Measurements from ENCODE around the gene KIF11. TPM values are rescaled to one million over a fixed set of nuclear protein-coding genes. Genes with fewer than 3 reads are reported as not detected.

Gene KIF11
- total RNA-seq, 1 experiment from 2014 or later = 74.3 TPM

GRCh38 chr10:92677708-92678107 is 84.8 kb downstream of the KIF11 start:
- no peak for DNase-seq (ENCODE audit: low spot score)

DNA sequence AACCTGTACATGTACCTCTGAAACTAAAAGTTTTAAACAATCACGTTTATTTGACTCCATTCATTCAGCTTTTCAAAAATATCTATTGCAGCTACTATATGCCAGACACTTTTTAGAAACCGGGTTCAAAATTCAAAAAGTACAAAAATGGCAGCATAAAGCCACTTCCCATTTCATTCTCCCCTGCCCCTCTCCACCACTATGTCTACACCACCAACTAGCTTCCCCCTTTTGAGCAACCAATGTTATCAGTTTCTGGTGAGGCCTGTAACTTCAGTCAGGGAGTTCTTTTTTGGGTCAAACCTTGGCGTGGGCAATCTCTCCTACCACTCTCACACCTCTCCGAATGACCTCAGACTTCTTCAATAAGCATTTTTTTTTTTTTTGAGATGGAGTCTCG is 85.3 kb downstream of the KIF11 start:
- DNase-seq (ENCODE audit: low spot score) = no peak

- no peak for DNase-seq (ENCODE audit: low spot score)
These were observed 88.4 kb downstream of the KIF11 start for GRCh38 chr10:92681306-92681834.

- no peak for DNase-seq (ENCODE audit: low spot score)
These were observed 95.6 kb downstream of the KIF11 start for GRCh38 chr10:92688573-92688926.

- DNase-seq (ENCODE audit: low spot score) = no peak
These were observed 96.2 kb downstream of the KIF11 start for GRCh38 chr10:92688927-92689662.

- no peak for DNase-seq (ENCODE audit: low spot score)
These were observed 96.8 kb downstream of the KIF11 start, which contains the start of gene HHEX for GRCh38 chr10:92689663-92690210. Gene HHEX, plus strand, starts transcription at chr10:92689955. Its CDS starts 32 bp downstream, at chr10:92689987.

- no peak for DNase-seq (ENCODE audit: low spot score)
These were observed 97.4 kb downstream of the KIF11 start for GRCh38 chr10:92690211-92690914.

DNA sequence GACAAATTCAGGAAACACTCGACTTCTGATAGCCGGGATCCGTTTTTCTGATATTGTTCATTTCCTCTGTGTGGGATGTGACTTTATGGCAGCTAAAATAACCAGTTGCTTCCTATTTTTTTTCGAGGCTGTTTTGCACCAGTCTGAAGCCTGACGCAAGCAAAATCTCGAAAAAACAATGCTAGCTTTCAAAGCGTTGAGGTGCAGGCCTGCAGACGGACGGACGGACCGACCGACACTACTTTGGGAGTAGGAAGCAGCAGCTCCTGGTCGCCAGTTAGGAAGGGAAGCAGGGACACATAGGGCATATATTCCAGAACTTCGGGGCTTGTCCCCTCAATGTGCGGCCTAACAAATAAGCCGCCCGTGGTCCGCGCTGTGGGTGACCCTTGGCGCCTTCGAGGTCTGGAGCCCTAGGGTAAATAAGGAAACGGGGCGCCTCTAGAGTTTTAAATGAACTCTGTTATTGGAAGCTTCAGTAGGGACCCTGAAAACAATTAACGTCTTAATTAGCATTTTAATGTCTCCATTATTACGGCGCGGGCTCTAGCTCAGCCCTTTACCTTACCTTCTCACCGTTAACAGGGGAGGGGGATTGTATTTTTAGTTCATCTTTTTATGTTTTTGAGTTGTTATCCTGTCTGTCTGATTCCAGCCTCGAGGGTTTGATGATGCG is 98.1 kb downstream of the KIF11 start:
- no peak for DNase-seq (ENCODE audit: low spot score)

GRCh38 chr10:92691591-92692079 is 98.7 kb downstream of the KIF11 start:
- no peak for DNase-seq (ENCODE audit: low spot score)

- no peak for DNase-seq (ENCODE audit: low spot score)
These were observed 99.2 kb downstream of the KIF11 start for GRCh38 chr10:92692080-92692671.

GRCh38 chr10:92692697-92693533 is 100.0 kb downstream of the KIF11 start:
- DNase-seq (ENCODE audit: low spot score) = no peak

DNA sequence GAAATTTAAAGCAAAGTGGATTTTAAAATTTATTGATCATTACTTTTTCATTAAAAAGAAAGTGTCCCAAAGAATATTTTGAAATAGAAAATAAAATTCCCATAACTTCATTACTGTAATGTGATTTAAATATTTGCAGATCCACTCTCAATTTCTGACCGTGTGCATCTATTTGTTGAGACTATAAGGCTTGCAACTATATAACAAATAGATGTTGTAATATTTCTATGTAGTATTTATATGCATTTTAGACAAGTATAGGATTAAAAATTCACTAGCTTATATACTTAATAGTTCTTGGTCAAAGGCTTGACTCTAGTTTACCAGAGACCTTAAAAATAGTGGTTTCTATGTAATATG is 100.6 kb downstream of the KIF11 start:
- no peak for DNase-seq (ENCODE audit: low spot score)

- peak; percentile 41 for DNase-seq (ENCODE audit: low spot score)
These were observed 103.0 kb downstream of the KIF11 start for GRCh38 chr10:92695679-92696605.

GRCh38 chr10:92696606-92697383 is 103.9 kb downstream of the KIF11 start:
- DNase-seq (ENCODE audit: low spot score) = no peak

DNA sequence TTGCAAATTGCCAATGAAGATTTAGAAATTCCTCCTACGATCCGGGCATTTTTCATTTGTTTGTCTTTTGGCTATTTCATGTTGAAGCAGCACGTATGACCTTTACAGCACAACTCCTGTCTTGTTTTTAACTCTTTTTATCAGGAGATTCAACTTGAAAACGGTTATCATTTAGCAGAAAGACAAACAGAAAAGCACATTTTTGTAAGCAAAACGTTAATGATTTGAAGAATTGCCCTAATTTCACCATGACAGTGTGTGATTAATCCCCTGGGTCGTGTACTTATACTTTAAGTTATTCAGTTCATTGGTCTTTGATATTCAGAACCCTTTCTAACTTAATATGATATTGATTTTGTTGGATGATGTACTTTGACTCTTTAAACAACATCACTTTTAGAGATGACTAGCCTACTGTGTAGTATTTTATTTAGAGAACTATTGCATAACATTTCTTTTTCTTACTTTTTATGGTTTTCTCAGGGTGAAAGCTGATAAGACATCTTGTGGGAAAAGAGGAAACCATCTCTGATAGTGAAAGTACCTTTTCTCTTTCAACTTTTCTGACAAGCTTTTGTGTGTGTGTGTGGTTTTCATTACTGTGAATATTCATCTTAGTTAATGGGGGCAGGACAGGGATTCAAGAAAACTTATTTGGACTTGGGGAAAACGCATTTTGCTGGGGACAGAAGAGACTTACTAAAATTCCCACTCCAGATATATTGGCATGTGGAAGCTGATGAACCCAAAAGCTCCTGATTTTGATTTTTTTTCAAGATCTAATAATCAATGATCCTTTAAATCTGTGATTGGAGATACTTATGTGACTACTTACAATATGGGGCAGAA is 105.0 kb downstream of the KIF11 start:
- DNase-seq (ENCODE audit: low spot score) = no peak

- no peak for DNase-seq (ENCODE audit: low spot score)
These were observed 106.2 kb downstream of the KIF11 start for GRCh38 chr10:92699193-92699517.

- peak; percentile 50 for DNase-seq (ENCODE audit: low spot score)
These were observed 106.8 kb downstream of the KIF11 start for GRCh38 chr10:92699518-92700381.

Measured in A172 (cell line).